H1 (cell line): ENCODE measurements around the gene RBCK1. TPM values are rescaled to one million over a fixed set of nuclear protein-coding genes. Genes with fewer than 3 reads are reported as not detected.

Source experiments
- CEBPB ChIP-seq: IDR thresholded peaks from 2 replicates; pipeline ENCODE4 v1.6.1; 2012; ENCODE audit warnings: low read depth, low read length
- E2F6 ChIP-seq: IDR thresholded peaks from 2 replicates; pipeline ENCODE4 v1.6.1; 2012; ENCODE audit warnings: inconsistent platforms
- JUN ChIP-seq: IDR thresholded peaks from 2 replicates; pipeline ENCODE4 v1.6.1; 2011; ENCODE audit warnings: low read depth, mild to moderate bottlenecking, improper control_type of control experiment, low read length
- POLR2AphosphoS5 ChIP-seq: IDR thresholded peaks from 2 replicates; pipeline ENCODE4 v1.6.1; 2011; ENCODE audit warnings: low read depth, low read length
- SIN3A ChIP-seq, 2 experiments: IDR thresholded peaks in 1 of 2; conservative IDR thresholded peaks in 1 of 2; 2 replicates each; pipeline ENCODE4 v1.6.1; 2011 to 2012; ENCODE audit warnings: low read length in 2 of 2, improper control_type of control experiment in 1 of 2, low read depth in 1 of 2, mild to moderate bottlenecking in 1 of 2
- TAF7 ChIP-seq: optimal IDR thresholded peaks from 2 replicates; pipeline ENCODE3; 2011; ENCODE audit warnings: low read depth, mild to moderate bottlenecking, inconsistent platforms, low read length, moderate library complexity, borderline replicate concordance
- polyA plus RNA-seq, 7 experiments: library from polyadenylated mRNA; depleted of rRNA in 3 of 7; stranded (reverse) in 5 of 7; unstranded in 2 of 7; fragments of >200 nt in 5 of 7; fragments of 200-250 nt in 2 of 7; gene quantifications; 1 replicate in 5 of 7; 2 replicates in 1 of 7; 4 replicates in 1 of 7; pipeline versions ENCODE4 v1.2.1 to v1.2.3, GENCODE V29; 2011 to 2013; ENCODE audit warnings: missing spikeins in 2 of 7, mixed read lengths in 2 of 7
- total RNA-seq: library from RNA; stranded (reverse); fragmentation: NEBNext Ultra II Directional; extraction: Animal tissue kit (Norgen Biotek cat#: 25700); gene quantifications from 2 replicates; pipeline ENCODE4 v1.2.1, GENCODE V29; 2021

The RBCK1 gene
- total and polyA plus RNA-seq, 2 of the 8 experiments (the other 6 are each of a cell fraction or from before 2014, with no cell fraction given) = 43.1 to 54.7 TPM

DNA sequence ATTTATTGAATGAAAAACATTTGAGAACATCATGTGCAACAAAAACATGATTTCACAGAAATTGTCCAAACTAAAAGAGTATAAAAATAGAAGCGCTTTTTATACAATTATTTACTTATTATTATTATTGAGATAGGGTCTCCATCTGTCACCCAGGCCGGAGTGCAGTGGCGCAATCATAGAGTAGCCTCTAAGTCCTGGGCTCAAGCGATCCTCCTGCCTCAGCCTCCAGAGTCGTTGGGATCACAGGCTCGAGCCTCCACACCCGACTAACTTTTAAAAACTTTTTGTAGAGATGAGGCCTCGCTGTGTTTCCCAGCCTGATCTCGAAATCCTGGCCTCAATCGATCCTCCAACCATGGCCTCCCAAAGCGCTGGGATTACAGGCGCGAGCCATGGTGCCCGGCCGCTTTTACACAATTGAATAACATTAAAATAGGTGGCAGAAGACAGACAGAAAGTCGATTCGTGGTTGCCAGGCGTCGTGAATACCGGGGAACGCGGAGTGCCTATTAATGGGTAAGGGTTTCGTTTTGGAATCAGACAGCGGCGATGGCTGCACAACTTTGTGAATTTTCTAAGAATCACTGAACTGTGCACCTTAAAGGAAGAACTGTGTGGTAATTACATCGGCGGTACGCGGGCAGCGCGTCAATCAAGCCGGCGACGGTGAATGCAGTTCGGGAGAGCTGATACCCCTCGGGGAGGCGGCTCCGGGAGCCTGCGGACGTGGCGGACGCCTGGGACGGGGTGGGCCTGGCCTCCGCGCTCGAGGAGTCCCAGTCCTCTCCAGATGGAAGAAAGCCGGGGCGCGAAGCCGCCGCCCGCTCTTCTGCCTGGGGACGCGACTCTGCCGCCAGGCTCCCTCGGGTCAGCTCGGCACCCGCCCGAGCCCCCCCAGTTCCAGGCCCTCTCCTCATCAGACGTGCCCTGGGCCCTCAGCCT is 53.4 kb downstream of the RBCK1 start (continued):
- TF ChIP-seq SIN3A (conservative IDR thresholded peaks at IDR 0.05 in 1 of 2, IDR thresholded peaks at IDR 0.05 in 1 of 2; ENCODE audit: low read depth in 1 of 2, low read length in 2 of 2) = 0 out of 4 replicates have a peak, but pooled peaks have one; percentile 18 to 22
- peak; percentile 31; the same call in 1 of the 2 replicates for TF ChIP-seq E2F6
- TF ChIP-seq JUN = no peak
- TF ChIP-seq POLR2AphosphoS5 = 0 out of 2 replicates have a peak, but pooled peaks have one; percentile 2
- peak; percentile 59; the same call in 1 of the 2 replicates for TF ChIP-seq CEBPB
- TF ChIP-seq TAF7 = no peak
- TF ChIP-seq, all 59 proteins: peak for 9
